HCT116 (cell line): ENCODE results near the gene KIAA1549. TPM values are rescaled to one million over a fixed set of nuclear protein-coding genes. Genes with fewer than 3 reads are reported as not detected.

Experiments used
- ATAC-seq: fragments of 200-7000 bp; cut with Tn5 transposase; 2 replicates; pipeline ENCODE4 v1.9.1; 2020; ENCODE audit warnings: mild to moderate bottlenecking, moderate library complexity
- BruUV-seq: library from RNA; stranded (reverse); fragments of 400-500 nt; replicated peaks from 2 replicates; lab custom pipeline; 2021; lab: Mats Ljungman, UMichigan
- CTCF ChIA-PET: fragments of 300-600 bp; sonication (Branson Sonifier 250); formaldehyde crosslinking; loops from one replicate; lab custom pipeline; 2021; ENCODE audit warnings: antibody characterized with exemption; lab: Charles Lee
- POLR2A ChIA-PET: fragments of 300-600, 350-600 bp; sonication (Branson Sonifier 250); formaldehyde crosslinking; loops from one replicate; lab custom pipeline; 2021; ENCODE audit warnings: antibody characterized with exemption; lab: Charles Lee
- RAD21 ChIA-PET, 2 experiments: fragments of 300-600 bp; sonication (Branson Sonifier 250); formaldehyde crosslinking; loops; one replicate each; lab custom pipeline; 2023; ENCODE audit warnings: low total read pairs in 2 of 2; ENCODE audit not compliant: uncharacterized antibody in 2 of 2, unreplicated experiment in 2 of 2, low non-redundant PET in 1 of 2; lab: Charles Lee
- DNase-seq: peaks from one replicate; pipeline ENCODE4 v3.0.0-alpha.2; 2010; ENCODE audit warnings: low read depth, low spot score
- H2AFZ ChIP-seq: fragments of 200-600 bp; shearing (Covaris generic), sonication (generic); 2 replicates; pipeline ENCODE4 v1.6.1; 2017; ENCODE audit warnings: low read depth, mixed run types, mixed read lengths, antibody characterized with exemption, low read length; ENCODE audit not compliant: poor library complexity, severe bottlenecking
- H3K27ac ChIP-seq: 2 replicates; pipeline ENCODE4 v1.5.1; 2012; ENCODE audit warnings: low read depth, low read length
- H3K27me3 ChIP-seq: fragments of 200-600 bp; sonication (generic); 2 replicates; pipeline ENCODE4 v1.6.1; 2016; ENCODE audit warnings: mixed run types, low read length, mixed read lengths; ENCODE audit not compliant: insufficient read depth
- H3K36me3 ChIP-seq, 2 experiments: fragments of 200-500 bp in 1 of 2; fragments of 200-600 bp in 1 of 2; sonication (Bioruptor generic) in 1 of 2; sonication (generic) in 1 of 2; 2 replicates each; pipeline versions ENCODE4 v1.5.1 to v1.6.1; 2014 to 2016; ENCODE audit warnings: low read length in 2 of 2, inconsistent platforms in 1 of 2, mixed read lengths in 1 of 2, mixed run types in 1 of 2; ENCODE audit not compliant: insufficient read depth in 2 of 2, control insufficient read depth in 1 of 2
- H3K4me1 ChIP-seq, 2 experiments: fragments of 200-600 bp in 1 of 2; sonication (generic) in 1 of 2; 2 replicates each; pipeline versions ENCODE4 v1.5.1 to v1.6.1; 2012 to 2017; ENCODE audit warnings: low read length in 2 of 2, inconsistent platforms in 1 of 2, mild to moderate bottlenecking in 1 of 2, mixed read lengths in 1 of 2, mixed run types in 1 of 2, moderate library complexity in 1 of 2; ENCODE audit not compliant: insufficient read depth in 2 of 2, control insufficient read depth in 1 of 2
- H3K4me2 ChIP-seq: fragments of 200-600 bp; sonication (generic); 2 replicates; pipeline ENCODE4 v1.6.1; 2017; ENCODE audit warnings: mixed run types, low read length, mixed read lengths
- H3K4me3 ChIP-seq, 2 experiments: fragments of 200-600 bp in 1 of 2; sonication (generic) in 1 of 2; replicated peaks in 1 of 2; 2 replicates each; pipeline ENCODE4 v1.5.1; 2011 to 2016; ENCODE audit warnings: low read length in 2 of 2, control low read depth in 1 of 2, low read depth in 1 of 2, mild to moderate bottlenecking in 1 of 2, mixed read lengths in 1 of 2, mixed run types in 1 of 2
- H3K79me2 ChIP-seq: fragments of 200-600 bp; sonication (generic); 2 replicates; pipeline ENCODE4 v1.6.1; 2017; ENCODE audit warnings: mild to moderate bottlenecking, mixed run types, low read length, moderate library complexity, mixed read lengths; ENCODE audit not compliant: insufficient read depth
- H3K9ac ChIP-seq: fragments of 200-600 bp; sonication (generic); 2 replicates; pipeline ENCODE4 v1.6.1; 2016; ENCODE audit warnings: low read length, mixed read lengths
- H3K9me2 ChIP-seq: fragments of 200-600 bp; sonication (generic), shearing (Covaris generic); 2 replicates; pipeline ENCODE4 v1.6.1; 2017; ENCODE audit warnings: mixed run types, mild to moderate bottlenecking, moderate library complexity; ENCODE audit not compliant: insufficient read depth
- H3K9me3 ChIP-seq, 2 experiments: fragments of 200-500 bp in 1 of 2; fragments of 200-600 bp in 1 of 2; sonication (Bioruptor generic) in 1 of 2; sonication (generic) in 1 of 2; 2 replicates each; pipeline ENCODE4 v1.6.1; 2014 to 2017; ENCODE audit warnings: low read length in 2 of 2, mixed read lengths in 2 of 2, inconsistent platforms in 1 of 2, low read depth in 1 of 2, mild to moderate bottlenecking in 1 of 2, mixed run types in 1 of 2, moderate library complexity in 1 of 2; ENCODE audit not compliant: control insufficient read depth in 1 of 2, insufficient read depth in 1 of 2
- H4K20me1 ChIP-seq: fragments of 200-600 bp; sonication (generic), shearing (Covaris generic); 2 replicates; pipeline ENCODE4 v1.6.1; 2017; ENCODE audit warnings: mixed run types, mild to moderate bottlenecking, moderate library complexity; ENCODE audit not compliant: insufficient read depth
- ELF1 ChIP-seq: IDR thresholded peaks from 2 replicates; pipeline ENCODE4 v1.6.1; 2012; ENCODE audit warnings: low read depth, borderline replicate concordance
- FOSL1 ChIP-seq: IDR thresholded peaks from 2 replicates; pipeline ENCODE4 v1.6.1; 2012; ENCODE audit warnings: low read depth
- POLR2AphosphoS5 ChIP-seq: IDR thresholded peaks from 2 replicates; pipeline ENCODE4 v1.6.1; 2011; ENCODE audit warnings: mild to moderate bottlenecking, low read depth, low read length, moderate library complexity
- RAD21 ChIP-seq: IDR thresholded peaks from 2 replicates; pipeline ENCODE4 v1.6.1; 2012; ENCODE audit warnings: low read depth, mild to moderate bottlenecking
- REST ChIP-seq: IDR thresholded peaks from 2 replicates; pipeline ENCODE4 v1.6.1; 2012; ENCODE audit warnings: low read depth
- SRF ChIP-seq: IDR thresholded peaks from 2 replicates; pipeline ENCODE4 v1.6.1; 2012; ENCODE audit warnings: low read depth
- ZNF274 ChIP-seq: fragments of 200-500 bp; sonication (Bioruptor generic); IDR thresholded peaks from 2 replicates; pipeline ENCODE4 v1.6.1; 2014; ENCODE audit warnings: mild to moderate bottlenecking, low read depth, low read length, inconsistent platforms
- intact Hi-C: fragments of 100-400 bp; cut with micrococcal nuclease; formaldehyde crosslinking; loops from 2 replicates; pipeline ENCODE4 v1.10.0; 2022
- total RNA-seq: library from RNA; stranded (reverse); gene quantifications from one replicate; pipeline ENCODE4 v1.2.1, GENCODE V29; 2021; ENCODE audit not compliant: unreplicated experiment

The KIAA1549 gene
- total RNA-seq, 1 experiment from 2014 or later = 3.9 TPM

GRCh38 chr7:138854115-138854645 is 127.0 kb downstream of the KIAA1549 start:
- BruUV-seq = no TSS peak
- no peak overlapping the region for H3K9ac ChIP-seq
- H3K4me3 ChIP-seq = no peak overlapping the region
- ChIA-PET CTCF (no interaction called here), POLR2A (no interaction called here)
- H3K36me3 ChIP-seq = no peaks in the 10 kb centered on the region
- H3K4me2 ChIP-seq = no peak overlapping the region
- ATAC-seq = no peak
- TF ChIP-seq ZNF274 = no peak
- no peak for TF ChIP-seq RAD21
- no peak for TF ChIP-seq ELF1
- no peak for TF ChIP-seq FOSL1
- no peak for TF ChIP-seq POLR2AphosphoS5
- no peak for TF ChIP-seq SRF
- no peak for TF ChIP-seq REST
- TF ChIP-seq, all 23 proteins: peak for 0
- no peak overlapping the region for H3K27ac ChIP-seq
- intact Hi-C loops = no loop called here
- RAD21 ChIA-PET = no interaction called here
- no peaks in the 10 kb centered on the region for H3K9me2 ChIP-seq
- no peaks in the 10 kb centered on the region for H3K9me3 ChIP-seq
- H3K79me2 ChIP-seq = no peaks in the 10 kb centered on the region
- H3K4me1 ChIP-seq = no peaks in the 10 kb centered on the region
- no peaks in the 10 kb centered on the region for H3K27me3 ChIP-seq
- H4K20me1 ChIP-seq = no peaks in the 10 kb centered on the region
- no peak overlapping the region for H2AFZ ChIP-seq
- no peak for DNase-seq
